A549 (cell line): Measurements from ENCODE around the gene KCNN3.
"Not testable (repeated sequence)": the region's sequence is repeated elsewhere in the genome, so short reads cannot be mapped to it uniquely, and the experiment has no call there.

Experiments used
- POLR2A ChIP-seq: IDR thresholded peaks from 2 replicates; pipeline ENCODE4 v1.6.1; 2012; ENCODE audit warnings: mild to moderate bottlenecking, low read length
- TF ChIP-seq, protein P1 (sequence below): fragments of >200 bp; sonication (Bioruptor Twin); formaldehyde crosslinking; IDR thresholded peaks from 3 replicates; pipeline ENCODE4 v1.5.1; 2016

DNA sequence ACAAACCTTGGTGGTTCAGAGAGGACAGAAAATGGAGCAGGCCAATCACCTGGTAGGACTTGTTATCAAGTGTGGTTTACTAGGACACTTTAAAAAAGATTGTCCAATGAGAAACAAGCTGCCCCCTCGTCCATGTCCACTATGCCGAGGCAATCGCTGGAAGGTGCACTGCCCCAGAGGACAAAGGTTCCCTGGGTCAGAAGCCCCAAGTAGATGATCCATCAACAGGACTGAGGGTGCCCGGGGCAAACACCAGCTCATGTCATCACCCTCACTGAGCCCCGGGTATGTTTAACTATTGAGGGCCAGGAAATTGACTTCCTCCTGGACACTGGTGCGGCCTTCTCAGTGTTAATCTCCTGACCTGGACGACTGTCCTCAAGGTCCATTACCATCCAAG is 195.6 kb downstream of the KCNN3 start:
- TF ChIP-seq POLR2A, result not testable (repeated sequence)
- TF ChIP-seq, protein P1, sequence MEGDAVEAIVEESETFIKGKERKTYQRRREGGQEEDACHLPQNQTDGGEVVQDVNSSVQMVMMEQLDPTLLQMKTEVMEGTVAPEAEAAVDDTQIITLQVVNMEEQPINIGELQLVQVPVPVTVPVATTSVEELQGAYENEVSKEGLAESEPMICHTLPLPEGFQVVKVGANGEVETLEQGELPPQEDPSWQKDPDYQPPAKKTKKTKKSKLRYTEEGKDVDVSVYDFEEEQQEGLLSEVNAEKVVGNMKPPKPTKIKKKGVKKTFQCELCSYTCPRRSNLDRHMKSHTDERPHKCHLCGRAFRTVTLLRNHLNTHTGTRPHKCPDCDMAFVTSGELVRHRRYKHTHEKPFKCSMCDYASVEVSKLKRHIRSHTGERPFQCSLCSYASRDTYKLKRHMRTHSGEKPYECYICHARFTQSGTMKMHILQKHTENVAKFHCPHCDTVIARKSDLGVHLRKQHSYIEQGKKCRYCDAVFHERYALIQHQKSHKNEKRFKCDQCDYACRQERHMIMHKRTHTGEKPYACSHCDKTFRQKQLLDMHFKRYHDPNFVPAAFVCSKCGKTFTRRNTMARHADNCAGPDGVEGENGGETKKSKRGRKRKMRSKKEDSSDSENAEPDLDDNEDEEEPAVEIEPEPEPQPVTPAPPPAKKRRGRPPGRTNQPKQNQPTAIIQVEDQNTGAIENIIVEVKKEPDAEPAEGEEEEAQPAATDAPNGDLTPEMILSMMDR, result not testable (repeated sequence)
